HG02571 (cell line): ENCODE data around the gene PPHLN1.
"Not testable (repeated sequence)": the region's sequence is repeated elsewhere in the genome, so short reads cannot be mapped to it uniquely, and the experiment has no call there.

ENCODE experiments used
- ATAC-seq: cut with Tn5 transposase; IDR thresholded peaks from one replicate; pipeline ENCODE4 v1.9.1; 2021; ENCODE audit warnings: mild to moderate bottlenecking, moderate library complexity; ENCODE audit not compliant: unreplicated experiment

Gene PPHLN1

DNA sequence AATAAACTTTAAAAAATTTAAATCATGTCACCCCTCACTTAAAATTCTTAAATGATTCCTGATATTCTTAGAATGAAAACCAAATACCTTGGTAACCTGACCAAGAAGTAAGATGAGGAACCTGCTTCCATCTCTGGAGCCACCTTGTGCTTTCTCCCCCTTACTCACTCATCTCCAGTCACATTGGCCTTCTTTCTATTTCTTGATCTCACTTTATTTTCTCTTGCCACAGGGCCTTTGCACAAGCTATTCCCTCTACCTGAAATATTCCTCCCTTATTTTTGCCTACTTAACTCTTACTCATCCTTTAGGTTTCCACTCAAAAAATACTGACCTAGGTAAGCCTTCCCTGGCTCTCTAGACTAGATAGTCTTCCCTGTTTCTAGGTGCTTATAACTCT, 5.2 kb upstream of the PPHLN1 start:
- ATAC-seq = no peak

DNA sequence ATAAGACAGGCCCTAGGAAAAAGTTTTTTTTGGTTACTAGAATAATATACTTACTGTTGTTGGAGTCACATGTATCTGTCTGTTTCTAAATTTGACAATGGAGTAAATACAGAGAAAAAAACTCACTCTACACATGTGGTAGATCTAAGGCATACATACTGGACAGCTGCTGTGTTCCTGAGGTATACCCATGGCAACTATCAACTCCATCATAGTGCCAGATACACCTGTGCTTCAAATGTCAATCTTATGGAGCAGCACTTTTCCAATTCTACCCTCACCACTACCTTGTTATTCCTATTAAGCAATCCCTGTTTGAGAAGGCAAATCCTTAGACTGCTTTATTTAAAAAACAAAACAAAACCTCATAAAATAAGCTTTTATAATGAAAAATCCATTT, 3.4 kb upstream of the PPHLN1 start:
- no peak for ATAC-seq

DNA sequence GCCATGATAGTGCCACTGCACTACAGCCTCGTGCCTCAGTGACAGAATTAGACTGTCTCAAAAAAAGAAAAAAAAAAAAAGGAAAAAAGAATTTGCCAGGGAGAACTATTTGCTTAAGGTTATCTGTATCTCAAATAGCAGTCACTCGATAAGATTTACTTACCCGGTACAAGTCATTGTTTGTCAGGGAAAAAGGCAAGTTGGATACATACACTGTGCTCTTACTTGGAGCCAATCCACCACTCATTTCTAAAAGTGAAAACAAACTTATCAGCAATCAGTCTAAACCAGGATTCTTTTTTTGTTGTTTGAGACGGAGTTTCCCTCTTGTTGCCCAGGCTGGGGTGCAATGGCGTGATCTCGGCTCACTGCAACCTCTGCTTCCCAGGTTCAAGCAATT, 2.1 kb upstream of the PPHLN1 start:
- no peak for ATAC-seq

DNA sequence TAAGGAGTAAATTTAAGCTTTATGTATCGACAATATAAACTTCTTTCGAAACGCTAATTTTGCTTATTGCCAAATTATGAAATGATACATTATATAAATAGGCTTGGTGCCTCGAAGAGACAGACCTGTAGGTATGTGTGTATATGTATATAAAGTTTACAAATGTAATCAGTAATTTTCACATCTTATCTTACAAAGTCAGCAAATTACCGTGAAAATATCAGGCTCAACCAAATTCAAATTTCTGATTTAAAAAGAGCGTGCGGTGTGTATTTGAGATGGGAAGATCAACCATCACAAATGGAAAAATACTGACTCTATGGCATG, 678 bp upstream of the PPHLN1 start:
- ATAC-seq = no peak

DNA sequence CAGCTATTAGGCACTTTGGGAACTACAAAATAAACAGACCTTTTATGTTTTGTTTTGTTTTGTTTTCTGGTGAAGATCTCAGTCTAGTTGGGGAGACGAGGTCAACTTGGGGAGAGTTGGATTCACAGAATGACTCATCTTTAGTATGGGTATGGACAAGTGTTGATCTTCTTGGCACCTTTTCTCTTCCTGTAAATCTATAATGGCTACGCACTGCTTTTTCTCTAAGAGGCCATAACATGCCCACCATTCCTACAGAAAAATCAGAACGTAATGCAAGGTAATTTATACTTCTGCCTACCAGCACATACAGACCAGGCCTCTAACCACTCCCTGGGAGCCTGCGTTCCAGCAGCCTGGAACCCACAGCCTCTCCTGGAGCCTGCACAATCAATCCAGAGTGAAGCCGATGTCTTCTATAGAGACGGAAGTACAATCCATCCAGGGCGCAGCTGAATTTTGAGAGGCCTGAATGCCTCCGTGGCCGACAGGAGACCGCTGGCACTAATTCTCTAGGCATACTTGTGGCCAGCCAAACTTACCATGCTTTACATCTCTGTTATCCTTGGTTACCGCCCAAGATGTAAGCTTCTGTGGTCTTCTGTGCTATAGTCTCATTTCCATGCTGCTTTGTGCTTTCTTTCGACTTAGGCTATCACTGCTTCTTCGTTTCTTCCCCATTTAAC, 717 bp downstream of the PPHLN1 start:
- no peak for ATAC-seq

DNA sequence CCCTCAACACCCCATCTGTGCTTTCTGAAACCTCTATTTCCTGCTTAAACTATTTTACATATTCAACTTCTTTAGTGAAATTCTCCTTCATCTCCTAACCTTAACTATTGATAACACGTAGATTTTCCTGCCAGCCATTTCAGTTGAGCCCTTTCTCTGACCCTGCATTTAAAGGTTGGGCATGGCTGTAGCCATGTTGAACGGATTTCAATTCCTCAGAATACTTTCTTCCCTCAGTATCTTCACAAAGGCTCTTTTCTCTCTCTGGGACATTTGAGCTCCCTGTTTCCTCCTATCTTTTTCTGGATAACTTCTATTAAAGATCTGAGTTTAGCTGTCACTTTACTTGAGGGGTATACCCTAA, 1.2 kb downstream of the PPHLN1 start:
- ATAC-seq = no peak

DNA sequence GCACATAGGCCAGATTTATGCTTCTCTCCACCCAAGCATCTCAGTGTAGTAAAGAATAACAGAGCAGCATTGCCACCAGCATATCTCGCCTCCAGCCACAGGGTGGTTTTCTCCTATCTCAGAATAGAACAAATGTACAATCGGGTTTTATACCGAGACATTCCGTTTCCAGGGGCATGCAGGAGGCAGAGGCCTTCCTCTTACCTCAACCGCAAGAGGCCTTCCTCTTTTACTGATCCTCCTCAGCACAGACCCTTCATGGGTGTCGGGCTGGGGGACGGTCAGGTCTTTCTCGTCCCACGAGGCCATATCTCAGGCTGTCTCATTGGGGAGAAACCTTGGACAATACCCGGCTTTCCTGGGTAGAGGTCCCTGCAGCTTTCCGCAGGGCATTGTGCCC, 4.1 kb downstream of the PPHLN1 start:
- not testable (repeated sequence) for ATAC-seq

DNA sequence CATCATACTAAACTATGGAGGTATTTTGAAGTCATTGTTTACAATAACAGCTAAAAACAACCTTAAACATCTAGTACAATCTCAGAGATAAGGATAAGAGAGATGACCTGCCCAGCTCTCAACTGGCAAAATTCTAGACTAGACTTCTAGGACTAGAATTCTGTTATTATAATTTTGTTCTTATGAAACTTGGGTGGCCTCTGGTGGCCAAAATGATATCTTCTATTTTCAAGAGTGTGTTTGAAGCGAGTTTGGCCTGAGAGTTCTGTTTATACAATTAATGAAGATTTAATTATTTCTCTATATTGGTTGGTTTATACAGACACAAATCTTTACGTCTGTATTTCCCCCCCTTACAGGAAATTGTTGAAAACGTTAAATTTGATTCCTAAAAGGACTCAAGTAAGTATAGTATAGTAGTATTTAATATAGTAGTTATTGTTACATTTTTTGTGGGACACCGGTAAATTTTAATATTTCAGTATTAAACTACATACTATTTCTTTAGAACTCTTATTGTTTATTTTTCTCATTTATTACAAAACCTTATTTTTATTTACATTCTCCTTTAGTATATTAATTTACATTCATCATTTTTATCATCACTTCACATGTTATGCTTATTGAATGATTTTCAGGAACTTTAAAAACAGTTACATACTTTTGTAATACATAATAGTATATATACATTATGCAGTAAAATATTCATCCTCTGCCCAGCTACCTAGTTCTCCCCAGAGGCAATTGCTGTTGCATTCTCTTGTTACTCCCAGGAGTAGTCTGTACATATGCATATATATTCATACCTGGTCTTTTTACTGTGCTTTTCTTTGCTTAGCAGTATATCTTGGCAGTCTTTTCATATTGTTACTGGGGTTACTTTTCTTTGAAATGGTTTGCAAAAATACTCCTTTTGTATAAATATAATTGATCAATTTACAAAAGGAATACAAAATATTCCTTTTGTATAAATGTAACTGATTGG, 6.6 kb downstream of the PPHLN1 start:
- no peak for ATAC-seq

DNA sequence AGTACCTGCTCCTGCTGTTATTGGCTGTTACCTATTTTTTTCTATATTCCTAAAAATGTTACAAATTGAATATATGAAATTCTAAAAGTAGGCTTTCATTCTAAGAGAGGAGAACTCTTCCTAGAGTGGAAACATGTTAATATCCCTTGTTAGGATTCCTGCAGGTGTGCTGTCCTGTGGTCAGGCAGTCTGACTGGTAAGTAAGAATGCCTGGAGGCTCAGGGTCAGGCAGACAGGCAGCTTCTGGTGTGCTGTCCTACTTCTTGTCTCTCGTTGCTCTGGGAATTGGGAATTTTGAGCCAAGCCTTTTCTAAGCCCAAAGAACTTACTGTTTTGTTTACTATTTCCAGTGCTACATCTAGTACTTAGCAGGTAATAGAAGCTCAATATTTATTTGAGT, 10.3 kb downstream of the PPHLN1 start:
- ATAC-seq = no peak

DNA sequence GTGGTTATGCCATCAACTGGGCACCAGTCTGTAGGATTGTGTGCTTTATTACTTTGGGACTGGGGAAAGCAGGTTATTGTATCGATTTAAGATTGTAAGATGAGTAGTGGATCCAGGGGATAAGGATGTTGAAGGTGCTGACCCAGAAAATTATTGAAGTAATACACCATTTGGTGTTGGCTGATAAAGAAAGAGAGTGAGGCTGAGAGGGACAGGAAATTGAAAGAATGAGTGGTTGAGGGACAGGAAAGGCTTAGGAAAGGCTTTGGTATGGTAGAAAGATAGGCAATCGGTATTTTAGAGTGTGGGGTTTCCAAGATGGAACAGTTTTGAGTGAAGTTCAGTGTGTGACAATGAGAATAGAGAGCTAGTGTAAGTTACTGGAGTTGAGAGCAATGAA, 12.3 kb downstream of the PPHLN1 start:
- no peak for ATAC-seq

DNA sequence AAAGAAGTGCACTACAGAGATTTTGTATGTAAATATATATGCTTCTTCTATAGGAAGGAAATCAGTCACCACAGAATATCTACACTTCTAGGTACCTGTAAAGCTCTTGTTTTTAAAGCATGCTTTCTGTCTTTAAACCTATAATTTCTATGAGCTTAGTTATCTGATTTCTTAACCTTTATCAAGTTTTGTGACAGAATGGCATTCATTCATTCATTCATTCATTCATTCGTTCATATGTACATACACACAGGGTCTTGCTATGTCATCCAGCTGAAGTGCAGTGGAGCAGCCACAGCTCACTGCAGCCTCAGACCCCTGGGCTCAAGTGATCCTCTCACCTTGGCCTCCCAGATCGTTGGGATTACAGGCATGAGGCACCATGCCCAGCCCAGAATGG, 16.1 kb downstream of the PPHLN1 start:
- no peak for ATAC-seq

DNA sequence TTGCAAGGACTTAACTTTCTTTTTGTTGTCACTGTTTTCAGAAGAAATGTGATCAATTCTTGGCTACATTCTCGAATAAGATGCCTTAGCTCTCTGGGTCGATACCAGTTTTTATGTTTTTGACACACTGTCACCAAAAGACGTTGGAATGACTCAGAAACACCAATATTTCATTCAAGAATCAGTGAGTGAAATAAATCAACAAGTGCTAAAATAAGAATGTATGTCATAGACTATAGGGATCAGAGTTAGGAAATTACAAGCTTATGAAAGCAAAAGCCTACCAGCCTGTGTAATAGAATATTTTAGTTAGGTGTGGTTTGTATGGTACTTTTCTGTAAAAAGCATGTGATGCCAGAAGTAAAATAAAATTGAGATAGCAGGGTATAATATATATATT, 17.8 kb downstream of the PPHLN1 start:
- ATAC-seq = no peak

DNA sequence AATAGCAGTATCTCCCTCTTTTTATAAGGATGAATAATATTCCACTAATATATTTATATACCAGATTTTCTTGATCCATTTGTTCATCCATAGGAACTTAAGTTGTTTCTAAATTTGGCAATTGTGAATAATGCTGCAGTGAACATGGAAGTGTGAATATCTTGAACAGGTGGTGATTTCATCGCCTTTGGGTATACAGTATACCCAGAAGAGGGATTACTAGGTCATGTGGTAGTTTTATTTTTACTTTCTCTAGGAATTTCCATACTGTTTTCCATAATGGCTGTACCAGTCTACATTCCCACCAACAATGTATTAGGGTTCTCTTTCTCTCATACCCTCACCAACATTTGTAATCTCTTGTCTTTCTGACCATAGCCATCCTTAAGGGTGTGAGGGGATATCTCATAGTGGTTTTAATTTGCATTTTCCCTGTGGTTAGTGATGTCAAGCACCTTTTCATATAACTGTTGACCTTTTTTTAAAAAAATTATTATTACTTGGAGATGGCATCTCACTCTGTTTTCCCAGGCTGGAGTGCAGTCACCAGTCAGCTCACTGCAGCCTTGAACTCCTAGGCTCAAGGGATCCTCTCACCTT, 20.5 kb downstream of the PPHLN1 start:
- ATAC-seq = no peak

DNA sequence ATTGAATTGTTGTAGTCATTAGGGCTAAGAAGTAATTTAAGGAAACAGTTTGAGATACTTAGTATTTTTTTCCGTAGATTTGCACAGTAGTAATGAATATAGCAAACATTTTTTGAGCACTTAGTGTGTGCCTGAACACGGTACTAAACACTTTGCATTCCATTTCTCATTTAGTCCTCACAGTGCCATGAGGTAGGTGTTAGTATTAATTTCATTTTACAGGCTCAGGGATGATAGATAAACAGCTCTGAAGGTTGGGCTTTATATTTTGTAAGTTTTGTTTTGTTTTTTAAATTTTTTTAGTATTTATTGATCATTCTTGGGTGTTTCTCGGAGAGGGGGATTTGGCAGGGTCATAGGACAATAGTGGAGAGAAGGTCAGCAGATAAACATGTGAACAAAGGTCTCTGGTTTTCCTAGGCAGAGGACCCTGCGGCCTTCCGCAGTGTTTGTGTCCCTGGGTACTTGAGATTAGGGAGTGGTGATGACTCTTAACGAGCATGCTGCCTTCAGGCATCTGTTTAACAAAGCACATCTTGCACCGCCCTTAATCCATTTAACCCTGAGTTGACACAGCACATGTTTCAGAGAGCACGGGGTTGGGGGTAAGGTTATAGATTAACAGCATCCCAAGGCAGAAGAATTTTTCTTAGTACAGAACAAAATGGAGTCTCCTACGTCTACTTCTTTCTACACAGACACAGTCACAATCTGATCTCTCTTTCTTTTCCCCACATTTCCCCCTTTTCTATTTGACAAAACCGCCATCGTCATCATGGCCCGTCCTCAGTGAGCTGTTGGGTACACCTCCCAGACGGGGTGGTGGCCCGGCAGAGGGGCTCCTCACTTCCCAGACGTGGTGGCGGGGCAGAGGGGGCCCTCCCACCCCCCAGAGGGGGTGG, 23.4 kb downstream of the PPHLN1 start:
- ATAC-seq = not testable (repeated sequence)

DNA sequence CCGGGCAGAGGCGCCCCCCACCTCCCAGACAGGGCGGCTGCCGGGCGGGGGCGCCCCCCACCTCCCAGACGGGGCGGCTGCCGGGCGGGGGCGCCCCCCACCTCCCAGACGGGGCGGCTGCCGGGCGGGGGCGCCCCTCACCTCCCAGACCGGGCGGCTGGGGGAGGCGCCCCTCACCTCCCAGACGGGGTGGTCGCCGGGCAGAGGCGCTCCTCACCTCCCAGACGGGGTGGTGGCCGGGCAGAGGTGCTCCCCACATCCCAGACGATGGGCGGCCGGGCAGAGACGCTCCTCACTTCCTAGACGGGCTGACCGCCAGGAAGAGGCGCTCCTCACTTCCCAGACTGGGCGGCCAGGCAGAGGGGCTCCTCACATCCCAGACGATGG, 24.0 kb downstream of the PPHLN1 start:
- not testable (repeated sequence) for ATAC-seq

DNA sequence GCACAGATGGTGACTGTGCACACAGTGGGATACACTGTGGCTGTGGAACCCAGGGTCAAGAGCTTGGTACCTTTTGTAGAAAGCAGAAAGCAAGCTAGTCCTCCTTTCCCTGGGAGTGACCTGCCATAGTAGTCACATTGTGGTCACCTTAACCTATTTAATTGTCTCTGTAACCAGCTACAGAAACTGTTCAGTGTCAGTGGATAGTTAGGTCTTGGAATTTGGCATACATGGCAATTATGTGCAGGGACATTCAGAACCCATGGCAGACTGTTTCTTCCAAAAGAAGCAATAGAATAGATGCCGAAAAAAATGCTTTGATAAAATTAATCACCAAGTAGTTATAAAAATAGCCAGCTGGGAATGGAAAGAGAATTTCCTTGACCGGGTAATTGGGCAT, 30.4 kb downstream of the PPHLN1 start:
- ATAC-seq = no peak

DNA sequence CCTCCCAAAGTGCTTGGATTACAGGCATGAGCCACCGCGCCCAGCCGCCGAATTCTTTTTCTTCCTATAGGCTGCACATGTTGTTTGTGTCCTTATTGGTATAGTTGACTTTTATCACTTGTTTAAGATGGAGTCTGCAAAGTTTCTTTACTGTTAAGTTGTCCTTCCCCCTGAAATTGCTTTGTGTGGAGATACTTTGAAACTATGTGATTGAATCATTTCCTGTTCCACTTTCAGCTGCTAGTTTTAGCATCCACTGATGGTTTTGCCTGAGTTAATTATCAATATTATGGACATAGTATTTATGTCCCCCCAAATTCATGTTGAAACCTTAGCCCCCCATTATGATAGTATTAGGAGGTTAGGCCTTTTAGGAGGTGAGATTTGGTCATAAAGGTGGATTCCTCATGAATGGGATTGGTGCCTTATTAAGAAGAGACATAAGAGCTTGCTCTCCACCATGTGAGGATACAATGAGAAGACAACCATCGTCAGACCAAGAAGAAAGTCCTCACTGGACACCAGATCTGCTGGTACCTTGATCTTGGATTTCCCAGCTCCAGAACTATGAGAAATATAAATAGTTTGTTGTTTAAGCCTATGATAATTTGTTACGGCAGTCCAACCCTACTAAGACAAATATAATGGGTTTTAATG, 34.9 kb downstream of the PPHLN1 start:
- ATAC-seq = no peak

DNA sequence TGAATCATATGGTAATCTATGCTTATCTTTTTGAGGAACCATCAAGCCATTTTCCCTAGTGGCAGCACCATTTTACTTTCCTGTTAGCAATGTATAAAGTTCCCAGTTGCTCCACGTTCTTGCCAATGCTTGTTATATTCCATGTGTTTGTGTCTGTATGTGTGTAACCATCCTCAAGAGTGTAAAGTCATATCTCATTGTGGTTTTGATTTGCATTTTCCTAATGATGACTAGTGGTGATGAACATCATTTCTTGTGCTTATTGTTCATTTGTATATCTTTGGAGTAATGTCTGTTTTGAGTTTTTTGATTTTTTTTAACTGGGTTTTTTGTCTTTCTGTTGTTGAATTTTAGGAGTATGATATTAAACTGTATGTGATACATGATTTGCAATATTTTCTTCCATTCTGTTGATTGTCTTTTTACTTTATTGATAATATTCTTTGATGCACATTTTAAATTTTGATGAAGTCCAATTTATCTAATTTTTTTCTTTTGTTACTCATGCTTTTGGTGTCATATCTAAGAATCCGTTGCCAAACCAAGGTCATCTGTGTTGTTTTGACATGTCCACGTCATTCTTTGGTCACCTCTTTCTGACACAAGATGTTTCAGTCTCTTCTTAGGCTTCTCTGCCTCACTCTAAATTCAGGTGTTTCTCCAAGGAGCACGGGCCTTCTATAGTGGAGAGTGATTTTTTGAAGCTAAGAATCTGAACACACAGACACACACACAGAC, 36.1 kb downstream of the PPHLN1 start:
- ATAC-seq = no peak

DNA sequence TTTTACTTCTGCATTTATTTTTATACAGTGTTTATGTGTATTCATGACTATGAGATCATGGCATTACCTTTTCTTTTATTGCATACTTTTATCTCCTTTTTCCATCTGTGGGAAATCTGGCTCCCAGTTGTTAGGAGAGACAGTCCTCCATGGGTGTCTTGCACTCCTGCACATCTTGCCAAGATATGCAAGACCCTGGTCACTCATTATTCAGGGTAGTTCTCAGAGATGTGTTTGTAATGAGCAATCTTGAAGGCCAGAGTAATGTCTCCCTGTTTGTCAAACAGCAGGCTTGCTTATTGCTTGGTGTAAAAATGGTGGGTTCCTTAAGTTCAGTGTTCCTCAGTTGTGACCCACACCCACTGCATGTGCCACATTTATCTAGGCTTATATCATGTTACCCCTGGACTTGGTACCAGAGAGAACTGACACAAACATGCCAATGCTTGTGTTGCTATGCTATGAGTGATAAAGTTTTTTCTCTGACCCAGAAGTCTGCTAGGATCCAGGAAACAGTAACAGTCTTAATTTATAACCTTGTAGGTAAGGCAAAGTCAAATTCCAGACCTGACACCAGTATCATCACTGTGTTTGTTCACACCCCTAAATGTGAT, 36.8 kb downstream of the PPHLN1 start:
- no peak for ATAC-seq
